ENCODE results near the gene MKI67.
"Not testable (repeated sequence)": the region's sequence is repeated elsewhere in the genome, so short reads cannot be mapped to it uniquely, and the experiment has no call there.

Gene MKI67

GRCh38 chr10:128147064-128147463, 20.8 kb upstream of the MKI67 start:
- peaks cover 23% of the 10 kb centered on the region; the same call in 1 of the 2 replicates for H3K27me3 ChIP-seq (ENCODE audit: insufficient read depth, low read length)
- H3K9ac ChIP-seq (ENCODE audit: low read depth, low read length): no peak overlapping the region
- H3K27ac ChIP-seq (ENCODE audit: low read length): no peak overlapping the region

GRCh38 chr10:128144547-128144946, 18.3 kb upstream of the MKI67 start:
- H3K9ac ChIP-seq (ENCODE audit: low read depth, low read length): no peak overlapping the region
- H3K4me3 ChIP-seq (ENCODE audit: low read length): no peak overlapping the region
- H3K36me3 ChIP-seq (ENCODE audit: insufficient read depth, low read depth, low read length): no peaks in the 10 kb centered on the region
- no peaks in the 10 kb centered on the region for H3K9me3 ChIP-seq (ENCODE audit: insufficient read depth, low read depth, low read length)
- H3K27ac ChIP-seq (ENCODE audit: low read length): no peak overlapping the region
- peaks cover 7% of the 10 kb centered on the region; the same call in 1 of the 2 replicates for H3K27me3 ChIP-seq (ENCODE audit: insufficient read depth, low read length)
- H3K4me1 ChIP-seq (ENCODE audit: insufficient read depth, low read length): no peaks in the 10 kb centered on the region

More at GRCh38 chr10:128147064-128147463, 20.8 kb upstream of the MKI67 start:
- Histone ChIP-seq H3K4me3 (ENCODE audit: low read length) (no peak overlapping the region), H3K36me3 (ENCODE audit: insufficient read depth, low read depth, low read length) (no peaks in the 10 kb centered on the region), H3K4me1 (ENCODE audit: insufficient read depth, low read length) (peaks cover 3% of the 10 kb centered on the region; the same call in 1 of the 2 replicates), H3K9me3 (ENCODE audit: insufficient read depth, low read depth, low read length) (no peaks in the 10 kb centered on the region)

- no peak overlapping the region for H3K9ac ChIP-seq (ENCODE audit: low read depth, low read length)
- H3K4me1 ChIP-seq (ENCODE audit: insufficient read depth, low read length): no peaks in the 10 kb centered on the region
- no peaks in the 10 kb centered on the region for H3K36me3 ChIP-seq (ENCODE audit: insufficient read depth, low read depth, low read length)
- H3K27ac ChIP-seq (ENCODE audit: low read length): no peak overlapping the region
- H3K4me3 ChIP-seq (ENCODE audit: low read length): no peak overlapping the region
- H3K27me3 ChIP-seq (ENCODE audit: insufficient read depth, low read length): no peaks in the 10 kb centered on the region
- no peaks in the 10 kb centered on the region for H3K9me3 ChIP-seq (ENCODE audit: insufficient read depth, low read depth, low read length)
These were observed 17.3 kb upstream of the MKI67 start for GRCh38 chr10:128143531-128143930.

- Histone ChIP-seq H3K9ac (ENCODE audit: low read depth, low read length) (no peak overlapping the region), H3K27ac (ENCODE audit: low read length) (no peak overlapping the region), H3K27me3 (ENCODE audit: insufficient read depth, low read length) (no peaks in the 10 kb centered on the region), H3K4me1 (ENCODE audit: insufficient read depth, low read length) (no peaks in the 10 kb centered on the region), H3K9me3 (ENCODE audit: insufficient read depth, low read depth, low read length) (no peaks in the 10 kb centered on the region), H3K36me3 (ENCODE audit: insufficient read depth, low read depth, low read length) (no peaks in the 10 kb centered on the region), H3K4me3 (ENCODE audit: low read length) (no peak overlapping the region)
These were observed 14.2 kb upstream of the MKI67 start for GRCh38 chr10:128140425-128140824.

GRCh38 chr10:128138429-128138828, 12.2 kb upstream of the MKI67 start:
- H3K27me3 ChIP-seq (ENCODE audit: insufficient read depth, low read length); H3K4me3 ChIP-seq (ENCODE audit: low read length); H3K9me3 ChIP-seq (ENCODE audit: insufficient read depth, low read depth, low read length); H3K36me3 ChIP-seq (ENCODE audit: insufficient read depth, low read depth, low read length); H3K27ac ChIP-seq (ENCODE audit: low read length); H3K4me1 ChIP-seq (ENCODE audit: insufficient read depth, low read length); H3K9ac ChIP-seq (ENCODE audit: low read depth, low read length): not testable (repeated sequence)

- Histone ChIP-seq H3K27me3 (ENCODE audit: insufficient read depth, low read length) (no peaks in the 10 kb centered on the region), H3K9ac (ENCODE audit: low read depth, low read length) (no peak overlapping the region), H3K4me1 (ENCODE audit: insufficient read depth, low read length) (no peaks in the 10 kb centered on the region), H3K9me3 (ENCODE audit: insufficient read depth, low read depth, low read length) (no peaks in the 10 kb centered on the region), H3K36me3 (ENCODE audit: insufficient read depth, low read depth, low read length) (no peaks in the 10 kb centered on the region), H3K27ac (ENCODE audit: low read length) (no peak overlapping the region), H3K4me3 (ENCODE audit: low read length) (no peak overlapping the region)
These were observed 11.7 kb upstream of the MKI67 start for GRCh38 chr10:128137877-128138276.

- H3K9ac ChIP-seq (ENCODE audit: low read depth, low read length): no peak overlapping the region
- no peaks in the 10 kb centered on the region for H3K36me3 ChIP-seq (ENCODE audit: insufficient read depth, low read depth, low read length)
- H3K27ac ChIP-seq (ENCODE audit: low read length): no peak overlapping the region
- peaks cover 11% of the 10 kb centered on the region; the same call in 1 of the 2 replicates for H3K27me3 ChIP-seq (ENCODE audit: insufficient read depth, low read length)
- no peak overlapping the region for H3K4me3 ChIP-seq (ENCODE audit: low read length)
- H3K4me1 ChIP-seq (ENCODE audit: insufficient read depth, low read length): peaks cover 7% of the 10 kb centered on the region; the same call in 1 of the 2 replicates
- no peaks in the 10 kb centered on the region for H3K9me3 ChIP-seq (ENCODE audit: insufficient read depth, low read depth, low read length)
These were observed 3.8 kb upstream of the MKI67 start for GRCh38 chr10:128130051-128130450.

GRCh38 chr10:128128582-128128981, 2.4 kb upstream of the MKI67 start:
- Histone ChIP-seq H3K27ac (ENCODE audit: low read length) (no peak overlapping the region), H3K36me3 (ENCODE audit: insufficient read depth, low read depth, low read length) (no peaks in the 10 kb centered on the region), H3K9me3 (ENCODE audit: insufficient read depth, low read depth, low read length) (no peaks in the 10 kb centered on the region), H3K9ac (ENCODE audit: low read depth, low read length) (no peak overlapping the region), H3K4me3 (ENCODE audit: low read length) (no peak overlapping the region), H3K4me1 (ENCODE audit: insufficient read depth, low read length) (peaks cover 16% of the 10 kb centered on the region), H3K27me3 (ENCODE audit: insufficient read depth, low read length) (peaks cover 11% of the 10 kb centered on the region; the same call in 1 of the 2 replicates)

- H3K36me3 ChIP-seq (ENCODE audit: insufficient read depth, low read depth, low read length): peaks cover 24% of the 10 kb centered on the region
- peaks cover 16% of the 10 kb centered on the region for H3K4me1 ChIP-seq (ENCODE audit: insufficient read depth, low read length)
- peak overlapping the region; percentile 95 for H3K4me3 ChIP-seq (ENCODE audit: low read length)
- no peaks in the 10 kb centered on the region for H3K9me3 ChIP-seq (ENCODE audit: insufficient read depth, low read depth, low read length)
- H3K27me3 ChIP-seq (ENCODE audit: insufficient read depth, low read length): peaks cover 11% of the 10 kb centered on the region; the same call in 1 of the 2 replicates
- H3K27ac ChIP-seq (ENCODE audit: low read length): no peak overlapping the region
- H3K9ac ChIP-seq (ENCODE audit: low read depth, low read length): peak overlapping the region; percentile 91
These were observed 743 bp downstream of the MKI67 start for GRCh38 chr10:128125416-128125943.

GRCh38 chr10:128124813-128125403, 1.3 kb downstream of the MKI67 start:
- Histone ChIP-seq H3K27ac (ENCODE audit: low read length) (no peak overlapping the region), H3K36me3 (ENCODE audit: insufficient read depth, low read depth, low read length) (peaks cover 27% of the 10 kb centered on the region), H3K27me3 (ENCODE audit: insufficient read depth, low read length) (peaks cover 11% of the 10 kb centered on the region; the same call in 1 of the 2 replicates), H3K4me3 (ENCODE audit: low read length) (peak overlapping the region; percentile 95), H3K4me1 (ENCODE audit: insufficient read depth, low read length) (peaks cover 16% of the 10 kb centered on the region), H3K9ac (ENCODE audit: low read depth, low read length) (peak overlapping the region; percentile 91; the same call in 1 of the 2 replicates), H3K9me3 (ENCODE audit: insufficient read depth, low read depth, low read length) (no peaks in the 10 kb centered on the region)

GRCh38 chr10:128123846-128124245, 2.4 kb downstream of the MKI67 start:
- Histone ChIP-seq H3K27ac (ENCODE audit: low read length) (no peak overlapping the region), H3K4me1 (ENCODE audit: insufficient read depth, low read length) (peaks cover 16% of the 10 kb centered on the region), H3K27me3 (ENCODE audit: insufficient read depth, low read length) (peaks cover 11% of the 10 kb centered on the region; the same call in 1 of the 2 replicates), H3K36me3 (ENCODE audit: insufficient read depth, low read depth, low read length) (peaks cover 38% of the 10 kb centered on the region), H3K9ac (ENCODE audit: low read depth, low read length) (no peak overlapping the region), H3K9me3 (ENCODE audit: insufficient read depth, low read depth, low read length) (no peaks in the 10 kb centered on the region), H3K4me3 (ENCODE audit: low read length) (peak overlapping the region; percentile 95; the same call in 1 of the 2 replicates)

GRCh38 chr10:128122931-128123330, 3.3 kb downstream of the MKI67 start:
- H3K36me3 ChIP-seq (ENCODE audit: insufficient read depth, low read depth, low read length): peaks cover 45% of the 10 kb centered on the region
- H3K9ac ChIP-seq (ENCODE audit: low read depth, low read length): no peak overlapping the region
- H3K27ac ChIP-seq (ENCODE audit: low read length): no peak overlapping the region
- H3K9me3 ChIP-seq (ENCODE audit: insufficient read depth, low read depth, low read length): no peaks in the 10 kb centered on the region
- no peak overlapping the region for H3K4me3 ChIP-seq (ENCODE audit: low read length)
- H3K4me1 ChIP-seq (ENCODE audit: insufficient read depth, low read length): peaks cover 16% of the 10 kb centered on the region
- peaks cover 11% of the 10 kb centered on the region; the same call in 1 of the 2 replicates for H3K27me3 ChIP-seq (ENCODE audit: insufficient read depth, low read length)
